Measurements from ENCODE around the gene SURF1.

SURF1 gene

DNA sequence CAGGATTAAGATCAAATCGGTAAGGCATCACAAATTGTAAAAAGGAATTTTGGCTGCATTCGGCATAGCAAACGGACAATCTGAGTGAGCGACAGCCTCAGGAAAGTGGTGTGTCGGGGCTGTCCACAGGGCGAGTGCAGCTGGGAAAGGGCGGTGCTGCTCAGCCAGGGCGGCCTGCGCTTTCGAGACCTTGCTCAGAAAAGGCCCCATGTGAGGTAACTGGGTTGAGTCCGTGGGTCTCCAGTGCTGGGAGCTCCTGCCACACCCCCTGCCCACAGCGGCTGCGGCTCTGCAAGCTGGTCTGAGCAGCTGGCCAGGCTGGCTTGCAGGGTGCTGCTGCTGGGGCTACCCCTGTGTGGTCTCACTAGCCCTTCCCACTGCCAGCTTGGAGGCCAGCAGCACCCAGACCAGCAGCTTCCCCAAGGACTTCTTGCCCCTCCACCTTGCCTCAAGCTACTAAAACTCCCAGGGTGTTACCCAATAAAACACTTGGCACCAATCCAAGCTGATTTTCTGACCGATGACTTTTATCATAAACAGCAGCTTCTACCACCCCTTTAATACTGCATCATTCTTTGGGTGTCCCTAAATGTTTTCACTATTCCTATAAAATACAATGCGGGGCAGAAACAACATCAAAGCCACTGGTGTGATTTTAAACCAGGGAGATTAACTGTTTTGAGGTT, 6.2 kb upstream of the SURF1 start:
- H3K9ac ChIP-seq, result peak overlapping the region in 5 of 11 experiments; percentile 12 to 93 (median 34); a peak in 5 of 22 replicates
- H3K9me3 ChIP-seq (replicated peaks in 1 of 11), result no peaks in the 10 kb centered on the region
- TF ChIP-seq Cebpa-rat (IDR thresholded peaks at IDR 0.05), result no peak
- H3K4me1 ChIP-seq, result peaks cover 34 to 59% (median 51%) of the 10 kb centered on the region in 10 experiments
- no peak overlapping the region for H3K4me3 ChIP-seq
- H3K27me3 ChIP-seq, result no peaks in the 10 kb centered on the region
- peak overlapping the region in 2 of 11 experiments; percentile 66 to 95; a peak in 1 of 22 replicates for H3K27ac ChIP-seq
- peak overlapping the region in 3 of 11 experiments; percentile 66 to 80 (median 77); a peak in 5 of 22 replicates for H3K4me2 ChIP-seq
- H3K36me3 ChIP-seq, result peaks cover 81 to 100% (median 93%) of the 10 kb centered on the region in 11 experiments
- peaks cover 70 to 100% (median 97%) of the 10 kb centered on the region in 11 experiments for H4K20me1 ChIP-seq

DNA sequence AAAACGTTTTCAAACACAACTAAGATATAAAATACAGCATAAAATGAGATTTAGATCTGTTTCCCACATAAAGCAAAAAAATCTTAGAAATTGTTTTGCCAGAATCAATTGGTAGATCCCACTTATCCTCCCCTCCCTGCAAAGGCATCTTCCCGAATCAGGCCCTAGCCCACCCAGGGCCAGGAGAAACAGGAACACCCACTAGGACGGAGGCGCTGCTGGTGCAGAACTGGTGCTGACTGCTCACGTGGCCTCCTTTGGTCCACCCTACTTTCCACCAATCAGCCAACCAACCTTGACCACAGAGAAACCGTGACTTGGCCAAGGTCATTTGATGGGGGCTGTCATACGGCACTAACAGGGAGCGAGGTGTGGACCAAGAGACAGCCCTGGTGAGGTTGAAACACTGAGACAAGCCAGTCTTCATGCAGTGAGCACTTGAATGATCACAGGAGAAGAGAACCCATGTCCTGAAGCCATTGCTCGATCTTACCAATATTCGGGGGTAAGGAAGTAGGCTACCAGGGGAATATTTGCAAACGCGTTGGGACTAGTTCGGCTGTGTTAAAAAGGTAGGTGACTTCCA, 5.3 kb upstream of the SURF1 start:
- Histone ChIP-seq H3K27ac (peak overlapping the region in 6 of 11 experiments; percentile 10 to 95 (median 68); a peak in 9 of 22 replicates), H3K36me3 (peaks cover 72 to 92% (median 84%) of the 10 kb centered on the region in 11 experiments)

DNA sequence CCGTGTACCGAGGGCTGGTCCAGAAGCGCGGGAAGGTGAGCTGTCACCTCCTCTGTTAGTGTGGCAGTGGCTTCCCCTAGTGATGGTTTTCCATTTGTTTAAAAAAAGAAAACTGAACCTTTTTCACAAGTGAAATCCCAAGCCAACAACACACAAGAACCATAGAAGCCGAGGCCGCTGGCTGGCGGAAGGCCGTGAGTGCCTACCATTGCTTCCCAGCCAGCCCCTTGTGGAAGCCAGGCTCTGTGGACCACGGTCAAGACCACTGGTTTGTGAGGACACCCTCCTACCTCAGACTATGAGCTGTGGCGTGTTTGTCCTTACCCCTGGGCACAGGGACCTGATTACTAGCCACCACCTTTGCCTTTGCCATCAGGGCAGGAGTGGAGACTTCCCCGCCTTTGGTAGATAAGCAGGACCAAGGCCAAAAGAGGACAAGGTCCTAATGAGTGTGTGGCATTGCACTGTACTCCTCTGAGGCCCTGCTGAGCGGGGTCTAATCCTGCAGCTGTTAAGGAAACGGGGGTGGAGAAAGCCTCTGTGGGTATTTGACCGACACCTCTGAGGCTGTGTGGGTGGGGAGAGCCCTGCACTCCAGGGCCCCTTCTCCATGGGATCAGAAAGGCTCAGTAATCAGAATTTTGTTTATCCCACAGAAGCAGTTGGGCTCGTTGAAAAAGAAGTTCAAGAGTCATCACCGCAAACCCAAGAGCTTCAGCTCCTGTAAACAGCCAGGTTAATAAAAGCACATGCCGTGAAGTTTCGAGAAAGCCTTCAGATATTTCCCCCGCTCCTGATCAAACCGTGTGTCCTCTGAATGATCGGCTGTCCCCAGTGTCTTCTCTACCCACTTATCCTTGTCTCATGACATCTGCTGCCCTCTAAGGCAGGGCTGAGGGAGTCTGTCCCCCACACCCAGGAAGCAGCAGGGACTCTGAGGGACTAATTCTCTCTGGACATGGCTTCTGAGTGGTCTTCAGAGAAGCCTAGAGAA, 4.4 kb upstream of the SURF1 start:
- Histone ChIP-seq H3K4me3 (no peak overlapping the region), H3K9me3 (replicated peaks in 1 of 11) (no peaks in the 10 kb centered on the region), H3K27ac (peak overlapping the region in 10 of 11 experiments; percentile 4 to 95 (median 30); a peak in 13 of 22 replicates), H4K20me1 (peaks cover 52 to 94% (median 80%) of the 10 kb centered on the region in 11 experiments; a peak in 21 of 22 replicates), H3K4me2 (peak overlapping the region; percentile 5 to 98 (median 56); a peak in 21 of 22 replicates), H3K27me3 (no peaks in the 10 kb centered on the region), H3K4me1 (peaks cover 43 to 68% (median 60%) of the 10 kb centered on the region in 10 experiments), H3K9ac (peak overlapping the region; percentile 35 to 93 (median 53); a peak in 20 of 22 replicates), H3K36me3 (peaks cover 63 to 82% (median 75%) of the 10 kb centered on the region in 11 experiments)
- no peak for TF ChIP-seq Cebpa-rat (IDR thresholded peaks at IDR 0.05)

More for the DNA sequence above, 5.3 kb upstream of the SURF1 start:
- Histone ChIP-seq H3K4me1 (peaks cover 42 to 67% (median 59%) of the 10 kb centered on the region in 10 experiments), H4K20me1 (peaks cover 61 to 100% (median 89%) of the 10 kb centered on the region in 11 experiments), H3K4me2 (peak overlapping the region in 9 of 11 experiments; percentile 18 to 98 (median 64); a peak in 15 of 22 replicates), H3K27me3 (no peaks in the 10 kb centered on the region), H3K9ac (peak overlapping the region in 10 of 11 experiments; percentile 32 to 93 (median 48); a peak in 14 of 22 replicates), H3K9me3 (replicated peaks in 1 of 11) (no peaks in the 10 kb centered on the region), H3K4me3 (no peak overlapping the region)
- no peak for TF ChIP-seq Cebpa-rat (IDR thresholded peaks at IDR 0.05)

DNA sequence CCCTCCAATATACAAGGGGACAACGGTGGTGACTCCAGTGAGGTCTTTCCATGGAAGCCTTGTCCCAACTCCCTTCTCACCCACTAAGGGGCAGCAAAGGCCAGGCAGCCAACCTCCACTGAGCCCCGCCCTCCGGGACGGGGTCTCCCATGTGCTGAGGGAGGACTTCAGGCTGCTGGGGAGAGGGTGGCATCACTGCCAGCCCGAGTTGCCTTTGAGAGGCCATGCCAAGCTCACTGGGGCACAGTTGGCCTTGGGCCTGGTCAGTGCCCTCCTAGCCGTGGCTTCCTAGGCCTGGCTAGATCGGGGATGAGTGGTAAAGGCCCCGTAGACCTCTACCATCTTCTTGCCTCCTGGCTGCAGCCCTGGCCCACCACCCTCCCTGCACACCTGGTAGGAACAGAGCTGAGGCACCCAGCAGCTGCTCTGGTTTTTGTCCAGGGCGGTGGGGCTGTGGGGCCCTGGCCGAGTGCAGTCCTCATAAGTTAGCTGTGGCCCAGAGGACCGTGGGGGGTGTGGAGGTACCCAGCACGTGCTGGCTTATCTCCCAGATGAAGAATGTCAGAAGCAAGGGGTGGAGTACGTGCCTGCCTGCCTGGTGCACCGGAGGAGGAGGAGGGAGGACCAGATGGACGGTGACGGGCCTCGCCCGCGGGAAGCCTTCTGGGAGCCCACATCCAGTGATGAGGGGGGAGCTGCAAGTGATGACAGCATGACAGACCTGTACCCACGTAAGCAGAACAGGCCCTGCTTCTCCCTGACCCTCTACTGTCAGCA, 3.3 kb upstream of the SURF1 start:
- peaks cover 52 to 71% (median 64%) of the 10 kb centered on the region in 11 experiments for H3K36me3 ChIP-seq
- no peak for TF ChIP-seq Cebpa-rat (IDR thresholded peaks at IDR 0.05)
- H3K4me1 ChIP-seq, result peaks cover 54 to 75% (median 70%) of the 10 kb centered on the region in 10 experiments
- peak overlapping the region in 5 of 11 experiments; percentile 35 to 95 (median 69); a peak in 8 of 22 replicates for H3K27ac ChIP-seq
- H3K27me3 ChIP-seq, result no peaks in the 10 kb centered on the region
- no peak overlapping the region for H3K4me3 ChIP-seq
- peak overlapping the region in 9 of 11 experiments; percentile 6 to 98 (median 64); a peak in 13 of 22 replicates for H3K4me2 ChIP-seq
- H3K9me3 ChIP-seq (replicated peaks in 1 of 11), result no peaks in the 10 kb centered on the region
- H4K20me1 ChIP-seq, result peaks cover 42 to 89% (median 70%) of the 10 kb centered on the region in 11 experiments; a peak in 21 of 22 replicates
- H3K9ac ChIP-seq, result peak overlapping the region in 10 of 11 experiments; percentile 19 to 93 (median 58); a peak in 16 of 22 replicates

DNA sequence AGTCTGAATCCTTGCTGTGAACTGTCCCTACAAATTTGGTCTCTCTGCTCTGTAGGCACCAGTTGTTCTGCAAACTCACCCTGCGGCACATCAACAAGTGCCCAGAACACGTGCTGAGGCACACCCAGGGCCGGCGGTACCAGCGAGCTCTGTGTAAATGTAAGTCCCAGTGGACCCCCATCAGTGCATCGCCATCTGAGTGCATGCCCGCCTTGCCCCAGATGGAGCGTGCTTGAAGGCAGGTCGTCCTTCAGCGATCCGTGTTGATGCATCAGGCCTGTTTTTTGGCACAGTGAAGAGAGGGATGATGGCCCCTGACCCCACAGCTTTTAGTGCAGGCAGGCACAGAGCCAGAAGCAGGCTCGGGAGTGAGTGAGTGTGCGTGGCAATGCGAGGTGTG, 1.4 kb upstream of the SURF1 start:
- Histone ChIP-seq H3K27me3 (no peaks in the 10 kb centered on the region), H3K4me1 (peaks cover 67 to 93% (median 86%) of the 10 kb centered on the region in 10 experiments), H3K27ac (peak overlapping the region in 7 of 11 experiments; percentile 6 to 95 (median 93); a peak in 7 of 22 replicates), H4K20me1 (peaks cover 34 to 89% (median 70%) of the 10 kb centered on the region in 11 experiments; a peak in 21 of 22 replicates), H3K4me2 (peak overlapping the region; percentile 98 to 100 (median 99)), H3K9ac (peak overlapping the region; percentile 85 to 93 (median 90); a peak in 20 of 22 replicates), H3K9me3 (replicated peaks in 1 of 11) (no peaks in the 10 kb centered on the region), H3K4me3 (peak overlapping the region; percentile 67 to 88 (median 78); a peak in 19 of 20 replicates), H3K36me3 (peaks cover 37 to 66% (median 56%) of the 10 kb centered on the region in 11 experiments)
- TF ChIP-seq Cebpa-rat (IDR thresholded peaks at IDR 0.05), result no peak

DNA sequence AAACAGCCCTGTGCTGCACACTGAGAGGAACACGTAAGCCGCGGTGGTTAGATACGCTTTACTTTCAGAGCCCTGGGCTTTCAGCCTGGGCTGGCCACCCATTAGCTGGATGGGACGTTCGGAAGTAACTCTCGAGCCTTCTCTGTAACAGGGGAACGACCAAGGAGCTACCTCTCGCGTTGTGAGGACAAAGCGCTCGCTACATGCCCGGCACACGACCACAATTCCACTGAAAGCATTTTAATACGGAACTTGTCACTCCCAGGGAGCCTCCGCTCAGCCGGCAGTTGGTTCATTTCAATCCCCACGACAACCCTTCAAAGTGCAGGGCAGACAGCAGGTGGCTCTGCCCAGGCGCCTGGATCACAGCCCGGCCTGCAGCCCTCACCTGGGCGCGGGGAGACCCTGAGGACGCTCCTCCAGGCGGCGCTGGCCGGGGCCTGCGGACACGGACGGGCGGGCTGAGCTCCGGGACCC, 368 bp downstream of the SURF1 start:
- Histone ChIP-seq H3K9ac (peak overlapping the region; percentile 85 to 93 (median 90)), H3K27me3 (no peaks in the 10 kb centered on the region), H3K27ac (peak overlapping the region; percentile 58 to 95 (median 93); a peak in 21 of 22 replicates), H4K20me1 (peaks cover 35 to 89% (median 70%) of the 10 kb centered on the region in 11 experiments), H3K4me3 (peak overlapping the region; percentile 67 to 88 (median 78)), H3K36me3 (peaks cover 37 to 66% (median 56%) of the 10 kb centered on the region in 11 experiments), H3K9me3 (replicated peaks in 1 of 11) (no peaks in the 10 kb centered on the region), H3K4me1 (peaks cover 62 to 92% (median 77%) of the 10 kb centered on the region in 10 experiments), H3K4me2 (peak overlapping the region; percentile 88 to 98 (median 94))
- TF ChIP-seq Cebpa-rat (IDR thresholded peaks at IDR 0.05), result no peak

DNA sequence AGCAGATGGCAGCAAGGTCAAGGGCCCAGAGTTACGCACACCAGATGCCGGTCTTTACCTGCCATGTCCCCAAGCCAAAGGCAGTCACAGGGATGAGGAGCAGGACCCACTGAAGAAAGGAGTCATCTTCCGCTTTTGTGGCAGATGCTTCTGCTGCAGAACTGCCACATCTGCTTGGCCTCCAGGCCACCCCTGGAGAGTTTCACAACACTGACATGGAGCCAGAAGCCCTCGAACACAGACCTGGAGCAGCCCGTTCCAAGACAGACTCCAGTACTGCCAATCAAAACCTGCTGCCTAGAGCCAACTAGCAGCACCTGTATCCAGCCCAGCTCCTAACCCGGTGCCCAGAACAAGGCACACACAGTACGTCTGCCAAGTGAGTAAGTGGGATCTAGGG, 1.5 kb downstream of the SURF1 start:
- Histone ChIP-seq H3K4me1 (peaks cover 62 to 92% (median 77%) of the 10 kb centered on the region in 10 experiments), H3K9me3 (replicated peaks in 1 of 11) (no peaks in the 10 kb centered on the region), H3K4me2 (peak overlapping the region; percentile 88 to 98 (median 94)), H3K27ac (peak overlapping the region in 9 of 11 experiments; percentile 83 to 95 (median 93); a peak in 18 of 22 replicates), H3K36me3 (peaks cover 37 to 66% (median 56%) of the 10 kb centered on the region in 11 experiments), H3K27me3 (no peaks in the 10 kb centered on the region), H4K20me1 (peaks cover 35 to 89% (median 70%) of the 10 kb centered on the region in 11 experiments), H3K9ac (peak overlapping the region; percentile 85 to 93 (median 90); a peak in 19 of 22 replicates), H3K4me3 (peak overlapping the region in 8 of 10 experiments; percentile 67 to 88 (median 80); a peak in 10 of 20 replicates)
- peak in 8 of 11 experiments; percentile 23 to 75 (median 63); a peak in 10 of 22 replicates for TF ChIP-seq Cebpa-rat (IDR thresholded peaks at IDR 0.05)

All from BLaER1 treated with 17β-estradiol and CSF1 and Interleukin-3, amounts not matched to agents 10 nM and 100 nM (cell line).